GM20000 (cell line): ENCODE data around the gene CPAMD8.

Experiments used
- DNase-seq: peaks from one replicate; pipeline ENCODE4 v3.0.0; 2012; ENCODE audit warnings: low spot score
- CTCF ChIP-seq: IDR thresholded peaks from 2 replicates; pipeline ENCODE4 v1.5.1; 2012; ENCODE audit warnings: mild to moderate bottlenecking, control low read depth; ENCODE audit errors: extremely low read depth, missing control alignments

The CPAMD8 gene

GRCh38 chr19:16874250-16874977 lies 152.2 kb downstream of the CPAMD8 start:
- no peak for DNase-seq
- TF ChIP-seq CTCF: no peak

- TF ChIP-seq CTCF: no peak
- no peak for DNase-seq
These were observed 153.0 kb downstream of the CPAMD8 start for GRCh38 chr19:16873594-16873993.

- no peak for TF ChIP-seq CTCF
- no peak for DNase-seq
These were observed 153.9 kb downstream of the CPAMD8 start for GRCh38 chr19:16872728-16873127.

GRCh38 chr19:16871871-16872270 lies 154.7 kb downstream of the CPAMD8 start:
- TF ChIP-seq CTCF: no peak
- no peak for DNase-seq

GRCh38 chr19:16869331-16869972 lies 157.2 kb downstream of the CPAMD8 start:
- no peak for TF ChIP-seq CTCF
- no peak for DNase-seq

- no peak for TF ChIP-seq CTCF
- DNase-seq: no peak
These were observed 158.0 kb downstream of the CPAMD8 start for GRCh38 chr19:16868423-16869130.

GRCh38 chr19:16867211-16867610 lies 159.4 kb downstream of the CPAMD8 start:
- no peak for DNase-seq
- no peak for TF ChIP-seq CTCF
